Measurements from ENCODE around the gene MACROD2.
"Not testable (repeated sequence)": the region's sequence is repeated elsewhere in the genome, so short reads cannot be mapped to it uniquely, and the experiment has no call there.

The MACROD2 gene

GRCh38 chr20:14889496-14890255, 894.4 kb downstream of the MACROD2 start:
- DNase-seq = no peak

- no peak for DNase-seq
Observed at GRCh38 chr20:14890713-14891112, 895.4 kb downstream of the MACROD2 start.

GRCh38 chr20:14892782-14893181, 897.5 kb downstream of the MACROD2 start:
- no peak for DNase-seq

- DNase-seq = no peak
Observed at GRCh38 chr20:14896569-14896968, 901.3 kb downstream of the MACROD2 start.

- no peak for DNase-seq
Observed at GRCh38 chr20:14897608-14898007, 902.3 kb downstream of the MACROD2 start.

GRCh38 chr20:14902432-14903089, 907.2 kb downstream of the MACROD2 start:
- DNase-seq = no peak

GRCh38 chr20:14906908-14907434, 911.7 kb downstream of the MACROD2 start:
- no peak for DNase-seq

- DNase-seq = no peak
Observed at GRCh38 chr20:14910126-14910525, 914.8 kb downstream of the MACROD2 start.

GRCh38 chr20:14913896-14914620, 918.7 kb downstream of the MACROD2 start:
- DNase-seq = no peak

- no peak for DNase-seq
Observed at GRCh38 chr20:14914633-14915032, 919.3 kb downstream of the MACROD2 start.

- no peak for DNase-seq
Observed at GRCh38 chr20:14915356-14915755, 920.0 kb downstream of the MACROD2 start.

- DNase-seq = no peak
Observed at GRCh38 chr20:14916360-14916920, 921.1 kb downstream of the MACROD2 start.

GRCh38 chr20:14918281-14918680, 923.0 kb downstream of the MACROD2 start:
- no peak for DNase-seq

GRCh38 chr20:14918976-14919375, 923.7 kb downstream of the MACROD2 start:
- DNase-seq = no peak

- DNase-seq = peak; percentile 91
Observed at GRCh38 chr20:14919501-14920081, 924.3 kb downstream of the MACROD2 start.

- DNase-seq = peak; percentile 17
Observed at GRCh38 chr20:14921513-14921912, 926.2 kb downstream of the MACROD2 start.

- DNase-seq = no peak
Observed at GRCh38 chr20:14922503-14923267, 927.4 kb downstream of the MACROD2 start.

- DNase-seq = peak; percentile 79
Observed at GRCh38 chr20:14924433-14924832, 929.1 kb downstream of the MACROD2 start.

- DNase-seq = peak; percentile 31
Observed at GRCh38 chr20:14925300-14925699, 930.0 kb downstream of the MACROD2 start.

- DNase-seq = not testable (repeated sequence)
Observed at GRCh38 chr20:14926436-14926835, 931.1 kb downstream of the MACROD2 start.

- peak; percentile 59 for DNase-seq
Observed at GRCh38 chr20:14928083-14928482, 932.8 kb downstream of the MACROD2 start.

GRCh38 chr20:14929388-14929787, 934.1 kb downstream of the MACROD2 start:
- DNase-seq = no peak

Data from DMS53 (cell line).